Type B pancreatic cell (in vitro differentiated cells): ENCODE measurements around the gene ATP11C. TPM values are rescaled to one million over a fixed set of nuclear protein-coding genes. Genes with fewer than 3 reads are reported as not detected.

Source experiments
- DNase-seq: peaks from one replicate; pipeline ENCODE4 v3.0.0; 2021; ENCODE audit warnings: mixed read lengths; ENCODE audit not compliant: unreplicated experiment; ENCODE audit errors: extremely low spot score
- H3K27ac Mint-ChIP-seq: 2 replicates; pipeline ENCODE4 v1.8.0; 2021; ENCODE audit warnings: mild to moderate bottlenecking, mixed read lengths
- H3K27me3 Mint-ChIP-seq: 2 replicates; pipeline ENCODE4 v1.8.0; 2021; ENCODE audit warnings: mixed read lengths
- H3K36me3 Mint-ChIP-seq: 2 replicates; pipeline ENCODE4 v1.8.0; 2021; ENCODE audit warnings: mixed read lengths
- H3K4me1 Mint-ChIP-seq: one replicate; pipeline ENCODE4 v1.8.0; 2021; ENCODE audit warnings: mixed read lengths; ENCODE audit not compliant: unreplicated experiment
- H3K4me3 Mint-ChIP-seq: 2 replicates; pipeline ENCODE4 v1.8.0; 2021; ENCODE audit warnings: mild to moderate bottlenecking, mixed read lengths
- H3K9me3 Mint-ChIP-seq: 2 replicates; pipeline ENCODE4 v1.8.0; 2021; ENCODE audit warnings: mixed read lengths
- long read RNA-seq: library from polyadenylated mRNA; unstranded; transcript quantifications from one replicate; pipeline ENCODE4 v2.0.0, GENCODE V29; 2020
- total RNA-seq: library from RNA; stranded (reverse); gene quantifications from 2 replicates; pipeline ENCODE4 v1.2.1, GENCODE V29; 2021; ENCODE audit warnings: low replicate concordance
- TF ChIP-seq, protein P1 (sequence below): fragments of 200-600 bp; sonication (generic); conservative IDR thresholded peaks from 2 replicates; pipeline ENCODE4 v1.5.0; 2021; ENCODE audit warnings: antibody characterized with exemption, mild to moderate bottlenecking

The ATP11C gene
- total RNA-seq = 17.8 and 18.9 TPM in 2 replicates
- long read RNA-seq, partial matches to known transcripts = 6 of 16 reads
- long read RNA-seq, other reads (novel, unspliced or antisense) = 9 of 16 reads

DNA sequence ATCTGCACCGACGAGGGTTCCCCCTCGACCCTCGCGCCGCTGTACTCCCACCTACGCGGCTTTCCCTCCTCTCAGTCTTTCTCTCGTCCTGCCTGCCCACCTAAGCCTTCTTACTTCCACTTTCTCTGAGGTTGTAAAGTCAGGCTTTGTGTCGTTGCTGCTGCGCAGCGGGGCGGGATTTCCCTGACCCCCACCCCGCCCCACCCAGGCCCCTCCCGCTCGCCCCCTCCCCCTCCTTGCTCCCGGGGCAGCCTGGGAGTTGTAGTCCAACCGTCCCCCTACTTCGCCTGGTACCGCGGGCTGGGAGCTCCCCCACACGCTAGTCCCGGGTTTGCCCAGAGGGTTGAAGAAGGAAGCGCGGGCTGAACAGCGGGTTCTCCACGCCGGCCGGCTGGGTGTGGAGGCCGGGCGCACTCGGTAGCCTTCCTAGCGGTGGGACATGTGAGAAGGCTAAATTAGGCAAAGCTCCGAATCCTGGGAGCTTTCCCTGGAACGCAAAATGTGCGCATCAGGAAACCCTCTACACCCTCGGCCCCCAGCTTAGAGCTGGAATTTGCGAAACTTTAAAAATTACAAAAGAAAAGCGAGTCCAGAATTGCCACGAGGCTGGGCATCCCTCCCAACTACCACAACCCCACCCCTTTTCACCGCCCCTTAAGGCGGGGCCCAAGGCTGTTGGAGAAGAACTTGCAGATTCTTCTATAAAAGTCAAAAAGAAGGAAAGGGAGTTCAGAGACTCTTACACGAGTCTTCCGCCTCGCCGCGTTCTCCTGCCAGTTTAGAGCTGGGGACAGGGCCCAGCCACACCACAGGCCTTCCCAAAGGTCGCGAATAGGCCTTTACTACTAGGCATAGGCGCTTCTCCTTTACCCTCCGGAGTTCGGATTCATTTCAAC, at the start of gene ATP11C:
Gene ATP11C (minus strand): TSS at position 153 of the 896 bp plus-strand sequence. CDS start 1,011 bp downstream, outside the sequence.
- TF ChIP-seq, protein P1, sequence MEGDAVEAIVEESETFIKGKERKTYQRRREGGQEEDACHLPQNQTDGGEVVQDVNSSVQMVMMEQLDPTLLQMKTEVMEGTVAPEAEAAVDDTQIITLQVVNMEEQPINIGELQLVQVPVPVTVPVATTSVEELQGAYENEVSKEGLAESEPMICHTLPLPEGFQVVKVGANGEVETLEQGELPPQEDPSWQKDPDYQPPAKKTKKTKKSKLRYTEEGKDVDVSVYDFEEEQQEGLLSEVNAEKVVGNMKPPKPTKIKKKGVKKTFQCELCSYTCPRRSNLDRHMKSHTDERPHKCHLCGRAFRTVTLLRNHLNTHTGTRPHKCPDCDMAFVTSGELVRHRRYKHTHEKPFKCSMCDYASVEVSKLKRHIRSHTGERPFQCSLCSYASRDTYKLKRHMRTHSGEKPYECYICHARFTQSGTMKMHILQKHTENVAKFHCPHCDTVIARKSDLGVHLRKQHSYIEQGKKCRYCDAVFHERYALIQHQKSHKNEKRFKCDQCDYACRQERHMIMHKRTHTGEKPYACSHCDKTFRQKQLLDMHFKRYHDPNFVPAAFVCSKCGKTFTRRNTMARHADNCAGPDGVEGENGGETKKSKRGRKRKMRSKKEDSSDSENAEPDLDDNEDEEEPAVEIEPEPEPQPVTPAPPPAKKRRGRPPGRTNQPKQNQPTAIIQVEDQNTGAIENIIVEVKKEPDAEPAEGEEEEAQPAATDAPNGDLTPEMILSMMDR = no peak
- H3K4me1 Mint-ChIP-seq = peaks cover 4% of the 10 kb centered on the region
- peaks cover 10% of the 10 kb centered on the region for H3K27me3 Mint-ChIP-seq
- H3K36me3 Mint-ChIP-seq = no peaks in the 10 kb centered on the region
- peak; percentile 80 for DNase-seq
- H3K4me3 Mint-ChIP-seq = peak within 1 kb of the TSS; percentile 92
- H3K27ac Mint-ChIP-seq = peak within 1 kb of the TSS; percentile 95
- H3K9me3 Mint-ChIP-seq = no peaks in the 10 kb centered on the region

GRCh38 chrX:139974471-139974870, 41.6 kb upstream of the ATP11C start:
- H3K27me3 Mint-ChIP-seq = peaks cover 30% of the 10 kb centered on the region
- TF ChIP-seq, protein P1 = no peak
- H3K9me3 Mint-ChIP-seq = no peaks in the 10 kb centered on the region
- H3K4me3 Mint-ChIP-seq = no peak overlapping the region
- H3K36me3 Mint-ChIP-seq = no peaks in the 10 kb centered on the region
- no peaks in the 10 kb centered on the region for H3K4me1 Mint-ChIP-seq
- no peak overlapping the region for H3K27ac Mint-ChIP-seq
- no peak for DNase-seq

DNA sequence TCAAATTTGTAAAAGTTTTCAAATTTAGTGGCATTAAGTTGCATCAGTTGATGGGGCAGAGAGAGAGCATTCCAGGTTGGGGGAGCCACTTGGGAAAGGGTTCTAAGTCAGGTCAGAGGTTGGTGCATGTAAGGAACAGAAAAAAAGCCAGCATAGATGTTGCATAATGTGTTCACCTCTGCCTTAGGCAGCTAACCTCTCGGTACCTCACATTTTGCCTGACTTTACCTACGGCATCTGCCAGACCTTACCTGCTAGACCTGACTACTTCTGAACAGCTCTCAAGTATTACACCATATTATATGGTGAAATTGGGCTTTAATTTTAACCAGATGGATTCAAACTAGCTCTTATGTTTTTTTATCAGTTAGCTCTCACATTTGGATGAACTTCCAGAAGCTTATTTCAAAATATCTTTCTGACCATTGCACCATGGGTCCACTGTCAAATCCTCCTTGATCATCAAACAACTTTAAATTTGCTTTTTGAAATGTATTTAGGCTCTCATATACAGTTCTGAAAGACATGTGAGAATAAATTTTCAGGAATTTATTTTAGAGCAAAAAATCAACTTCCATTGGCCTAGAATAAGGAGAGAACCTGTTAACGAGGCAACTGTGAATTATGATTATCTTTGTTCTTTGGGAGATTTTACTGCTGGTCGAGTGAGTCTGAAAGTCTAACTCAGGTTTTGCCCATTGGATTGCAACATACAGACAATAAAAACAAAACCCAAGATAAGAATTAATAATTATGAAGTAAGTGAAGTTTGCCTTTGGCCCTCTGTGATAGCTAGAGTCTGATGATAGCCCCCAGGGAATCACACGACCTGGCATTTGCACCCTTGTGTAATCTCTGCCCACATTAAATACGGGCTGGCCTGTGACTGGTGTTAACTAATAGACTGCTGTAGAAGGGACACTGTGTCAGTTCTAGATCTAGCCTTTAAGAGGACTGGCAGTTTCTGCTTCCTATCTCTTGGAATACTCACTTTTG, 40.1 kb upstream of the ATP11C start:
- DNase-seq = no peak
- Mint-ChIP-seq H3K27me3 (peaks cover 38% of the 10 kb centered on the region), H3K4me3 (no peak overlapping the region), H3K36me3 (no peaks in the 10 kb centered on the region), H3K9me3 (no peaks in the 10 kb centered on the region), H3K27ac (no peak overlapping the region), H3K4me1 (no peaks in the 10 kb centered on the region)
- TF ChIP-seq, protein P1 = no peak

DNA sequence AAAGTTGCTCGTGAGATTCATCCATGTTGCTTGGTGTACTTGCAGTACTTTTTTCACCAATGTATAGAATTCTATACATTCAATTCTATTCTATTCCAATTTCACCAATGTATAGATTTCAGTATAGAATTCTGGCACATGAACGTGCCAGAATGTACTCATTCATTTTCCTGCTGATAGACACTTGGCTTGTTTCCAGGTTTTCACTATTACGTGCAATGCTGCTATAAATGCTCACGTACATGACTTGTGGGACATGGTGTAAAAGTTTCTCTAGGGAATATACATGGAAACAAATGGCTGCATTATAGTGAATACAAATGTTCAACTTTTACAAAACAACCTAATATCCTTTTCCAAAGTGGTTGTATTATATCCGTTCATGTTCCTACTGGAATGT, 39.3 kb upstream of the ATP11C start:
- Mint-ChIP-seq H3K27ac (no peak overlapping the region), H3K4me3 (no peak overlapping the region), H3K36me3 (no peaks in the 10 kb centered on the region), H3K9me3 (no peaks in the 10 kb centered on the region), H3K4me1 (no peaks in the 10 kb centered on the region), H3K27me3 (peaks cover 39% of the 10 kb centered on the region)
- TF ChIP-seq, protein P1 = no peak
- DNase-seq = no peak

DNA sequence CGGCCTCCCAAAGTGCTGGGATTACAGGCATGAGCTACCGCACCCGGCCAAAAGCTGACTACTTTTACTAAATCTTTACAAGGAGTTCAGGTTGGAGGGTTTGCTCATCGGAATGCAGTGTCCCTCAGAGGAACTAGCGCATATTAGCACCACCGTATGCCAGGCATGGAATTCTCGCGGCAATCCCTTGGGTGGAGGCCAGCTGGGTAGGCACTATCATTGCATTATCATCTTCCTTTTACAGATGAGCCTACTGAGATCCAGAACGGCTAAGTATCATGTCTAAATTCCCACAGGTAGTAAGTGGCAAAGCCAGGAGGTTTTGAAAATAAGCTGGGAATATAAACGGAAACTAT, 38.5 kb upstream of the ATP11C start:
- DNase-seq = no peak
- no peak overlapping the region for H3K27ac Mint-ChIP-seq

More for the DNA sequence above, 38.5 kb upstream of the ATP11C start:
- TF ChIP-seq, protein P1 = no peak
- Mint-ChIP-seq H3K9me3 (no peaks in the 10 kb centered on the region), H3K27me3 (peaks cover 39% of the 10 kb centered on the region), H3K4me3 (peak overlapping the region; percentile 36), H3K4me1 (no peaks in the 10 kb centered on the region), H3K36me3 (no peaks in the 10 kb centered on the region)
